Measurements from ENCODE around the gene SHISA2.
"Not testable (repeated sequence)": the region's sequence is repeated elsewhere in the genome, so short reads cannot be mapped to it uniquely, and the experiment has no call there.

The SHISA2 gene

GRCh38 chr13:26067601-26068000 is 15.8 kb upstream of the SHISA2 start:
- H3K4me1 ChIP-seq (ENCODE audit: control insufficient read depth, insufficient read depth, low read length, poor library complexity, severe bottlenecking), result no peaks in the 10 kb centered on the region
- peaks cover 2% of the 10 kb centered on the region for H3K27me3 ChIP-seq (replicated peaks; ENCODE audit: control insufficient read depth, insufficient read depth, low read length, poor library complexity, severe bottlenecking)
- no peaks in the 10 kb centered on the region for H3K9me3 ChIP-seq (ENCODE audit: control insufficient read depth, low read length)
- no peak overlapping the region for H3K27ac ChIP-seq (ENCODE audit: insufficient read depth, low read length, poor library complexity, severe bottlenecking)
- H3K4me3 ChIP-seq (ENCODE audit: insufficient read depth, low read depth, low read length, poor library complexity, severe bottlenecking), result no peak overlapping the region
- no peak for DNase-seq
- H3K36me3 ChIP-seq (ENCODE audit: control insufficient read depth, insufficient read depth, low read length), result no peaks in the 10 kb centered on the region

- not testable (repeated sequence) for H3K36me3 ChIP-seq (ENCODE audit: control insufficient read depth, insufficient read depth, low read length); H3K27ac ChIP-seq (ENCODE audit: insufficient read depth, low read length, poor library complexity, severe bottlenecking); H3K27me3 ChIP-seq (replicated peaks; ENCODE audit: control insufficient read depth, insufficient read depth, low read length, poor library complexity, severe bottlenecking); H3K4me1 ChIP-seq (ENCODE audit: control insufficient read depth, insufficient read depth, low read length, poor library complexity, severe bottlenecking); DNase-seq; H3K4me3 ChIP-seq (ENCODE audit: insufficient read depth, low read depth, low read length, poor library complexity, severe bottlenecking); H3K9me3 ChIP-seq (ENCODE audit: control insufficient read depth, low read length)
Measured at GRCh38 chr13:26066492-26066891, 14.7 kb upstream of the SHISA2 start.

- H3K9me3 ChIP-seq (ENCODE audit: control insufficient read depth, low read length), result no peaks in the 10 kb centered on the region
- DNase-seq, result no peak
Measured at GRCh38 chr13:26062853-26063444, 11.1 kb upstream of the SHISA2 start.

GRCh38 chr13:26061947-26062346 is 10.1 kb upstream of the SHISA2 start:
- DNase-seq, result no peak
- Histone ChIP-seq H3K27ac (ENCODE audit: insufficient read depth, low read length, poor library complexity, severe bottlenecking) (no peak overlapping the region), H3K4me1 (ENCODE audit: control insufficient read depth, insufficient read depth, low read length, poor library complexity, severe bottlenecking) (no peaks in the 10 kb centered on the region), H3K36me3 (ENCODE audit: control insufficient read depth, insufficient read depth, low read length) (no peaks in the 10 kb centered on the region), H3K27me3 (replicated peaks; ENCODE audit: control insufficient read depth, insufficient read depth, low read length, poor library complexity, severe bottlenecking) (no peaks in the 10 kb centered on the region), H3K4me3 (ENCODE audit: insufficient read depth, low read depth, low read length, poor library complexity, severe bottlenecking) (no peak overlapping the region), H3K9me3 (ENCODE audit: control insufficient read depth, low read length) (no peaks in the 10 kb centered on the region)

More at GRCh38 chr13:26062853-26063444, 11.1 kb upstream of the SHISA2 start:
- Histone ChIP-seq H3K4me3 (ENCODE audit: insufficient read depth, low read depth, low read length, poor library complexity, severe bottlenecking) (no peak overlapping the region), H3K27me3 (replicated peaks; ENCODE audit: control insufficient read depth, insufficient read depth, low read length, poor library complexity, severe bottlenecking) (no peaks in the 10 kb centered on the region), H3K36me3 (ENCODE audit: control insufficient read depth, insufficient read depth, low read length) (no peaks in the 10 kb centered on the region), H3K4me1 (ENCODE audit: control insufficient read depth, insufficient read depth, low read length, poor library complexity, severe bottlenecking) (no peaks in the 10 kb centered on the region), H3K27ac (ENCODE audit: insufficient read depth, low read length, poor library complexity, severe bottlenecking) (no peak overlapping the region)

GRCh38 chr13:26061256-26061655 is 9.4 kb upstream of the SHISA2 start:
- H3K36me3 ChIP-seq (ENCODE audit: control insufficient read depth, insufficient read depth, low read length), result no peaks in the 10 kb centered on the region
- no peaks in the 10 kb centered on the region for H3K9me3 ChIP-seq (ENCODE audit: control insufficient read depth, low read length)
- H3K27me3 ChIP-seq (replicated peaks; ENCODE audit: control insufficient read depth, insufficient read depth, low read length, poor library complexity, severe bottlenecking), result no peaks in the 10 kb centered on the region
- no peaks in the 10 kb centered on the region for H3K4me1 ChIP-seq (ENCODE audit: control insufficient read depth, insufficient read depth, low read length, poor library complexity, severe bottlenecking)
- no peak overlapping the region for H3K27ac ChIP-seq (ENCODE audit: insufficient read depth, low read length, poor library complexity, severe bottlenecking)
- H3K4me3 ChIP-seq (ENCODE audit: insufficient read depth, low read depth, low read length, poor library complexity, severe bottlenecking), result no peak overlapping the region
- DNase-seq, result no peak

- Histone ChIP-seq H3K36me3 (ENCODE audit: control insufficient read depth, insufficient read depth, low read length) (no peaks in the 10 kb centered on the region), H3K9me3 (ENCODE audit: control insufficient read depth, low read length) (no peaks in the 10 kb centered on the region), H3K27me3 (replicated peaks; ENCODE audit: control insufficient read depth, insufficient read depth, low read length, poor library complexity, severe bottlenecking) (no peaks in the 10 kb centered on the region), H3K4me3 (ENCODE audit: insufficient read depth, low read depth, low read length, poor library complexity, severe bottlenecking) (no peak overlapping the region), H3K27ac (ENCODE audit: insufficient read depth, low read length, poor library complexity, severe bottlenecking) (no peak overlapping the region), H3K4me1 (ENCODE audit: control insufficient read depth, insufficient read depth, low read length, poor library complexity, severe bottlenecking) (no peaks in the 10 kb centered on the region)
- DNase-seq, result no peak
Measured at GRCh38 chr13:26060357-26060756, 8.5 kb upstream of the SHISA2 start.

GRCh38 chr13:26058704-26059103 is 6.9 kb upstream of the SHISA2 start:
- DNase-seq, result no peak
- no peaks in the 10 kb centered on the region for H3K27me3 ChIP-seq (replicated peaks; ENCODE audit: control insufficient read depth, insufficient read depth, low read length, poor library complexity, severe bottlenecking)
- no peaks in the 10 kb centered on the region for H3K36me3 ChIP-seq (ENCODE audit: control insufficient read depth, insufficient read depth, low read length)
- H3K9me3 ChIP-seq (ENCODE audit: control insufficient read depth, low read length), result no peaks in the 10 kb centered on the region
- H3K4me3 ChIP-seq (ENCODE audit: insufficient read depth, low read depth, low read length, poor library complexity, severe bottlenecking), result no peak overlapping the region
- no peak overlapping the region for H3K27ac ChIP-seq (ENCODE audit: insufficient read depth, low read length, poor library complexity, severe bottlenecking)
- no peaks in the 10 kb centered on the region for H3K4me1 ChIP-seq (ENCODE audit: control insufficient read depth, insufficient read depth, low read length, poor library complexity, severe bottlenecking)

- no peaks in the 10 kb centered on the region for H3K36me3 ChIP-seq (ENCODE audit: control insufficient read depth, insufficient read depth, low read length)
- H3K27ac ChIP-seq (ENCODE audit: insufficient read depth, low read length, poor library complexity, severe bottlenecking), result no peak overlapping the region
- H3K4me1 ChIP-seq (ENCODE audit: control insufficient read depth, insufficient read depth, low read length, poor library complexity, severe bottlenecking), result peaks cover 14% of the 10 kb centered on the region
- H3K9me3 ChIP-seq (ENCODE audit: control insufficient read depth, low read length), result no peaks in the 10 kb centered on the region
- H3K27me3 ChIP-seq (replicated peaks; ENCODE audit: control insufficient read depth, insufficient read depth, low read length, poor library complexity, severe bottlenecking), result peaks cover 16% of the 10 kb centered on the region
- no peak for DNase-seq
- no peak overlapping the region for H3K4me3 ChIP-seq (ENCODE audit: insufficient read depth, low read depth, low read length, poor library complexity, severe bottlenecking)
Measured at GRCh38 chr13:26054896-26055295, 3.1 kb upstream of the SHISA2 start.

GRCh38 chr13:26053418-26053980 is 1.7 kb upstream of the SHISA2 start:
- Histone ChIP-seq H3K27ac (ENCODE audit: insufficient read depth, low read length, poor library complexity, severe bottlenecking) (no peak overlapping the region), H3K27me3 (replicated peaks; ENCODE audit: control insufficient read depth, insufficient read depth, low read length, poor library complexity, severe bottlenecking) (peaks cover 26% of the 10 kb centered on the region), H3K36me3 (ENCODE audit: control insufficient read depth, insufficient read depth, low read length) (no peaks in the 10 kb centered on the region), H3K4me1 (ENCODE audit: control insufficient read depth, insufficient read depth, low read length, poor library complexity, severe bottlenecking) (peaks cover 14% of the 10 kb centered on the region), H3K4me3 (ENCODE audit: insufficient read depth, low read depth, low read length, poor library complexity, severe bottlenecking) (no peak overlapping the region), H3K9me3 (ENCODE audit: control insufficient read depth, low read length) (no peaks in the 10 kb centered on the region)
- DNase-seq, result no peak

- H3K4me1 ChIP-seq (ENCODE audit: control insufficient read depth, insufficient read depth, low read length, poor library complexity, severe bottlenecking), result peaks cover 14% of the 10 kb centered on the region
- H3K9me3 ChIP-seq (ENCODE audit: control insufficient read depth, low read length), result no peaks in the 10 kb centered on the region
- H3K36me3 ChIP-seq (ENCODE audit: control insufficient read depth, insufficient read depth, low read length), result no peaks in the 10 kb centered on the region
- H3K27me3 ChIP-seq (replicated peaks; ENCODE audit: control insufficient read depth, insufficient read depth, low read length, poor library complexity, severe bottlenecking), result peaks cover 26% of the 10 kb centered on the region
- DNase-seq, result no peak
- H3K4me3 ChIP-seq (ENCODE audit: insufficient read depth, low read depth, low read length, poor library complexity, severe bottlenecking), result peak overlapping the region; percentile 51
- H3K27ac ChIP-seq (ENCODE audit: insufficient read depth, low read length, poor library complexity, severe bottlenecking), result no peak overlapping the region
Measured at GRCh38 chr13:26052337-26052736, 521 bp upstream of the SHISA2 start.
